A549 (cell line): Measurements from ENCODE around the gene TTPAL. TPM values are rescaled to one million over a fixed set of nuclear protein-coding genes. Genes with fewer than 3 reads are reported as not detected.

ENCODE experiments used
- ATAC-seq, 2 experiments: fragments of 200-7000 bp in 1 of 2; fragments of >200 bp in 1 of 2; cut with Nextera tagmentation in 1 of 2; cut with Tn5 transposase in 1 of 2; 3 replicates each; pipeline versions ENCODE4 v1.8.0 to v1.9.1; 2018 to 2020; ENCODE audit warnings: mild to moderate bottlenecking in 1 of 2, moderate library complexity in 1 of 2
- CTCF ChIA-PET: fragments of 300-600 bp; sonication (Branson Sonifier 250); formaldehyde crosslinking; extraction: SDS; loops from one replicate; lab custom pipeline; 2021; ENCODE audit warnings: antibody characterized with exemption, inconsistent platforms; lab: Yijun Ruan, JAX
- POLR2A ChIA-PET: fragments of 350-600 bp; formaldehyde crosslinking; extraction: SDS; loops from one replicate; lab custom pipeline; 2021; ENCODE audit warnings: antibody characterized with exemption, inconsistent platforms; lab: Yijun Ruan, JAX
- DNase-seq, 2 experiments: peaks; one replicate each; pipeline versions ENCODE4 v3.0.0 to v3.0.0-alpha.2; 2011 to 2016; ENCODE audit warnings: low read depth in 1 of 2, low spot score in 1 of 2
- FAIRE-seq: peaks from 2 replicates; lab custom pipeline; 2011; peaks lifted over from hg19 to GRCh38; lab: Jason Lieb, UNC
- H3K27ac ChIP-seq, 2 experiments: fragments of >200 bp; sonication (Bioruptor Twin); formaldehyde crosslinking; 3 replicates each; pipeline ENCODE4 v1.5.1; 2016 to 2017
- H3K4me1 ChIP-seq: fragments of >200 bp; sonication (Bioruptor Twin); formaldehyde crosslinking; 3 replicates; pipeline ENCODE4 v1.6.1; 2016
- H3K4me2 ChIP-seq: fragments of >200 bp; sonication (Bioruptor Twin); formaldehyde crosslinking; 3 replicates; pipeline ENCODE4 v1.6.1; 2016
- H3K4me3 ChIP-seq: fragments of >200 bp; sonication (Bioruptor Twin); formaldehyde crosslinking; 3 replicates; pipeline ENCODE4 v1.5.1; 2016
- H3K9me3 ChIP-seq: fragments of >200 bp; sonication (Bioruptor Twin); formaldehyde crosslinking; 3 replicates; pipeline ENCODE4 v1.6.1; 2016
- BHLHE40 ChIP-seq: IDR thresholded peaks from 2 replicates; pipeline ENCODE4 v1.6.1; 2012; ENCODE audit warnings: low read depth, low read length, inconsistent platforms
- CHD4 ChIP-seq: fragments of 200-600 bp; sonication (generic); IDR thresholded peaks from 2 replicates; pipeline ENCODE4 v1.6.1; 2016; ENCODE audit warnings: antibody characterized with exemption, mild to moderate bottlenecking, borderline replicate concordance
- CTCF ChIP-seq: fragments of >200 bp; sonication (Bioruptor Twin); formaldehyde crosslinking; IDR thresholded peaks from 3 replicates; pipeline ENCODE4 v1.5.1; 2016
- JUNB ChIP-seq: fragments of >200 bp; sonication (Bioruptor Twin); formaldehyde crosslinking; IDR thresholded peaks from 2 replicates; pipeline ENCODE4 v1.6.1; 2016
- KDM5A ChIP-seq: fragments of 200-600 bp; sonication (generic); IDR thresholded peaks from 2 replicates; pipeline ENCODE4 v1.6.1; 2016; ENCODE audit warnings: antibody characterized with exemption, mild to moderate bottlenecking
- PHF8 ChIP-seq: fragments of 200-600 bp; sonication (generic); IDR thresholded peaks from 2 replicates; pipeline ENCODE4 v1.6.1; 2016; ENCODE audit warnings: low read depth, mild to moderate bottlenecking, antibody characterized with exemption, moderate library complexity, borderline replicate concordance
- RCOR1 ChIP-seq: fragments of 150-350 bp; IDR thresholded peaks from 2 replicates; pipeline ENCODE4 v1.6.1; 2014; ENCODE audit warnings: antibody characterized with exemption, low read length, low read depth
- TP53 ChIP-seq: fragments of 250-450 bp; sonication (Bioruptor Pico); IDR thresholded peaks from 2 replicates; pipeline ENCODE4 v1.5.0; 2021; ENCODE audit warnings: mild to moderate bottlenecking, moderate library complexity
- ZSCAN20 ChIP-seq: fragments of 250-450 bp; sonication (Bioruptor Pico); IDR thresholded peaks from 2 replicates; pipeline ENCODE4 v1.8.0; 2022; ENCODE audit warnings: mild to moderate bottlenecking, moderate library complexity
- WGBS: methylation state at CpG from one replicate; pipeline ENCODE4 v1.1.6; 2017; ENCODE audit errors: missing lambda C conversion rate; 5-methylcytosine and 5-hydroxymethylcytosine counted together
- polyA plus RNA-seq, 4 experiments: library from polyadenylated mRNA; depleted of rRNA in 3 of 4; stranded (reverse); fragments of >200 nt; fragmentation: RNase III in 1 of 4; extraction: RNeasy Plus Mini Kit Qiagen cat#74134 plus additional on column Dnase treatment in 1 of 4; gene quantifications; 2 replicates in 3 of 4; 3 replicates in 1 of 4; pipeline ENCODE4 v1.2.3, GENCODE V29; 2011 to 2017
- TF ChIP-seq, protein P1 (sequence below): fragments of 150-350 bp; IDR thresholded peaks from 2 replicates; pipeline ENCODE4 v1.6.1; 2014; ENCODE audit warnings: low read depth, mild to moderate bottlenecking, low read length
- TF ChIP-seq, protein P2 (sequence below): fragments of 200-600 bp; sonication (generic); IDR thresholded peaks from 2 replicates; pipeline ENCODE4 v1.6.1; 2016; ENCODE audit warnings: antibody characterized with exemption, mild to moderate bottlenecking, moderate library complexity

TTPAL gene
- polyA plus RNA-seq, 2 of the 4 experiments (the other 2 are of a cell fraction): 9.1 to 9.2 TPM

DNA sequence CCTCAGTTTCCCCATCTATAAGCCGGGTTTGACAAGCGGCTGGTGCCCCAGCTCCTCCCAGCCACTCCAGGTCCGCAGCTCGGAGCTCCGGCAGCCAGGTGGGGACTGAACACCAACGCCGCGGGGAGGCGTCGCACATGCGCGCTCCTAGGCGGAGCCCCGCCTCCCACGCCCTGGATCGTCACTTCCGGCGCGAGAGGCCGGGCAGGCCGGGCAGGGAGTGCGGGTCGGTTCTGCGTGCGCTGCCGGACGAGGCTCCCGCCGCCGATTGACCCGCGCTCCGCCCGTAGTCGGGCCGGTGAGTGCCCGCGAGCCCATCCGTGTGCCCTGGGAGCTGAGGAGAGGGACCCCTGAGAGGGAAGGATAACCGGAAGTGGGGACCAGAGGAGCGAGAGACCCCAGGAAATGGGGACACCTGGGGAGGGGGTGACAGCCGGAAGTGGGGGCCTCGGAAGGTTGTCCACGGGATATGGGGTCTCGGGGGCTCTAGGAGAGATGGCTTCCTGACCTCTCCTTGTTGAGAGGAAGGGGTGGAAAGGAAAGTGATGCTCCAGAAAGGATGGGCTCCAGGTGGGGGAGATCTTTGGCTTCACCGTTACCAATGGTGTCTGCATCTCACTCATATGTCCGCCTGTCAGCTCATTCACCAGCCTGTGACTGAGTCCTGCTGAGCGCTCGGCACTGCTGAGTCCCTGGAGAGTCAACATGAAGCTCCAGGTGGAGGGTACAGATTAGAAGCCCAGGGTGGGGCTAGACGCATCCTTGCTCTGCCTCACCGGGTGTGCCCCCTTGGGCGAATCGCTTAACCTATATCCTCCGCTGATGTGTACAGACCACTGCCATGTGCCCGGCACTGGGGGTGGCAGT is at the start of gene TTPAL (continued):
- no peak for TF ChIP-seq KDM5A
- no peak for TF ChIP-seq CHD4
- TF ChIP-seq BHLHE40: no peak
- TF ChIP-seq JUNB: no peak
- TF ChIP-seq PHF8: peak; percentile 100
- TF ChIP-seq, protein P1, sequence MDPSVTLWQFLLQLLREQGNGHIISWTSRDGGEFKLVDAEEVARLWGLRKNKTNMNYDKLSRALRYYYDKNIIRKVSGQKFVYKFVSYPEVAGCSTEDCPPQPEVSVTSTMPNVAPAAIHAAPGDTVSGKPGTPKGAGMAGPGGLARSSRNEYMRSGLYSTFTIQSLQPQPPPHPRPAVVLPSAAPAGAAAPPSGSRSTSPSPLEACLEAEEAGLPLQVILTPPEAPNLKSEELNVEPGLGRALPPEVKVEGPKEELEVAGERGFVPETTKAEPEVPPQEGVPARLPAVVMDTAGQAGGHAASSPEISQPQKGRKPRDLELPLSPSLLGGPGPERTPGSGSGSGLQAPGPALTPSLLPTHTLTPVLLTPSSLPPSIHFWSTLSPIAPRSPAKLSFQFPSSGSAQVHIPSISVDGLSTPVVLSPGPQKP: no peak
- peak; percentile 60; the same call in 1 of the 2 replicates for TF ChIP-seq TP53 (CRISPR knock-in tag)

GRCh38 chr20:44425923-44426322 is 49.8 kb upstream of the TTPAL start:
- Histone ChIP-seq H3K9me3 (no peaks in the 10 kb centered on the region), H3K27ac (no peak overlapping the region), H3K4me2 (no peak overlapping the region), H3K4me3 (no peak overlapping the region), H3K4me1 (0 out of 3 replicates have a peak, but pooled peaks cover 4% of the 10 kb centered on the region)
- no peak for DNase-seq
- 84% methylated on average over 2 of the region's 2 CpGs for WGBS
- TF ChIP-seq ZSCAN20 (CRISPR knock-in tag): no peak
- CTCF ChIA-PET: no interaction called here
- POLR2A ChIA-PET: no interaction called here
- ATAC-seq: no peak
- FAIRE-seq: no peak

DNA sequence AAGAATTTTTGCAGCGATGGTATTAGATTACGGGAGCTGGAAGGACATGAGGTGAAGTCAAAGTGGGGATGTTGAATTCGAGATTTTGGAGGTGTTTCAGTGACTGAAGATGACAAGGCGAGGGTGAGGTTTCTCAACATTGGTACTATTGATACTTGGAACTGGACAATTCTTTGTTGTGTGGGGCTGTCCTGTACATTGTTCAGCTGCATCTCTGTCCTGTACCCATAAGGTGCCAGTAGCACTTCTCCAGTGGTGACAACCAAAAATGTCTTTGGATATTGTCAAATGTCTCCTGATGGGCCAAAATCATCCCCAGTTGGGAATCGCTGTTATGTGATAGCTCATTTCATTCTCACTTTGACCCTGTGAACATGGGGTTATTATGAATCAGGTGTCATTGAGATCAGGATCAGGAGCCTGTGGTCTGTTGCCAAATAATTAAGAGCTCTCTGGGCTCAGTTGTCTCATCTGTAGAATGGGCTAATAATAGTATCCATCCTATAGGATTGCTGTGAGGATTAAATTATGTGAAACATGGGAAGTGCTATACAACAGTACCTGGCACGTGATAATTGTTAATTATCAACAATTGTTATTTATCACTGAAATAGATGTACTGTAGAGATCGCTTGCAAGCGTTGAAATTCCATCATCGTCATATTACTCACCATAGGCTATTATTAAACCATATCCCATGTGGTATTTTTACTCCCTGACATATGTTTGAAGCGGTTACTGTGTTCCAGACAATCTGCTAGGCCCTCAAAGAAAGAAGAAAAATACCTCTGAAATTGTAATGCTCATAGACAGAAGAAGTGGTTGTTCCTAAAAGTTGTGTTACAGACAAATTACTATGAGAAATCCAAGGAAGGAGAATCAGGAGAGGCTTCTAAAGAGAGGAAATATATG is 48.5 kb upstream of the TTPAL start:
- POLR2A ChIA-PET: no interaction called here
- no peak for FAIRE-seq

GRCh38 chr20:44427804-44428173 is 47.9 kb upstream of the TTPAL start:
- Histone ChIP-seq H3K4me2 (no peak overlapping the region), H3K9me3 (no peaks in the 10 kb centered on the region), H3K27ac (no peak overlapping the region), H3K4me3 (no peak overlapping the region), H3K4me1 (no peaks in the 10 kb centered on the region)
- ChIA-PET POLR2A (no interaction called here), CTCF (interaction anchor here (0.8 to 1.6 kb wide), 5 partner anchors 20 to 212 kb away, joined by 3 to 5 read pairs (median 3); no protein-coding TSS in a partner anchor)
- TF ChIP-seq TP53 (CRISPR knock-in tag) (no peak), RCOR1 (no peak), CTCF (no peak)
- DNase-seq: no peak
- no peak for FAIRE-seq
- WGBS: 90% methylated on average over 3 of the region's 3 CpGs
- no peak for ATAC-seq

More for the DNA sequence above, 48.5 kb upstream of the TTPAL start:
- Histone ChIP-seq H3K9me3 (no peaks in the 10 kb centered on the region), H3K4me2 (no peak overlapping the region), H3K4me3 (no peak overlapping the region)
- DNase-seq: no peak
- TF ChIP-seq, protein P2, sequence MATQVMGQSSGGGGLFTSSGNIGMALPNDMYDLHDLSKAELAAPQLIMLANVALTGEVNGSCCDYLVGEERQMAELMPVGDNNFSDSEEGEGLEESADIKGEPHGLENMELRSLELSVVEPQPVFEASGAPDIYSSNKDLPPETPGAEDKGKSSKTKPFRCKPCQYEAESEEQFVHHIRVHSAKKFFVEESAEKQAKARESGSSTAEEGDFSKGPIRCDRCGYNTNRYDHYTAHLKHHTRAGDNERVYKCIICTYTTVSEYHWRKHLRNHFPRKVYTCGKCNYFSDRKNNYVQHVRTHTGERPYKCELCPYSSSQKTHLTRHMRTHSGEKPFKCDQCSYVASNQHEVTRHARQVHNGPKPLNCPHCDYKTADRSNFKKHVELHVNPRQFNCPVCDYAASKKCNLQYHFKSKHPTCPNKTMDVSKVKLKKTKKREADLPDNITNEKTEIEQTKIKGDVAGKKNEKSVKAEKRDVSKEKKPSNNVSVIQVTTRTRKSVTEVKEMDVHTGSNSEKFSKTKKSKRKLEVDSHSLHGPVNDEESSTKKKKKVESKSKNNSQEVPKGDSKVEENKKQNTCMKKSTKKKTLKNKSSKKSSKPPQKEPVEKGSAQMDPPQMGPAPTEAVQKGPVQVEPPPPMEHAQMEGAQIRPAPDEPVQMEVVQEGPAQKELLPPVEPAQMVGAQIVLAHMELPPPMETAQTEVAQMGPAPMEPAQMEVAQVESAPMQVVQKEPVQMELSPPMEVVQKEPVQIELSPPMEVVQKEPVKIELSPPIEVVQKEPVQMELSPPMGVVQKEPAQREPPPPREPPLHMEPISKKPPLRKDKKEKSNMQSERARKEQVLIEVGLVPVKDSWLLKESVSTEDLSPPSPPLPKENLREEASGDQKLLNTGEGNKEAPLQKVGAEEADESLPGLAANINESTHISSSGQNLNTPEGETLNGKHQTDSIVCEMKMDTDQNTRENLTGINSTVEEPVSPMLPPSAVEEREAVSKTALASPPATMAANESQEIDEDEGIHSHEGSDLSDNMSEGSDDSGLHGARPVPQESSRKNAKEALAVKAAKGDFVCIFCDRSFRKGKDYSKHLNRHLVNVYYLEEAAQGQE: no peak
- TF ChIP-seq, all 56 proteins: peak for 0
- H3K4me1 ChIP-seq: 0 out of 3 replicates have a peak, but pooled peaks cover under 1% of the 10 kb centered on the region
- 67% methylated on average over 10 of the region's 10 CpGs for WGBS
- H3K27ac ChIP-seq: no peak overlapping the region
- ATAC-seq: no peak
- CTCF ChIA-PET: interaction anchor here (0.8 to 1.6 kb wide), 7 partner anchors 20 to 212 kb away, joined by 3 to 5 read pairs (median 3); no protein-coding TSS in a partner anchor
